Retina (tissue), 1 donor: Measurements from ENCODE around the gene COL26A1.

ENCODE experiments used
- DNase-seq: peaks from one replicate; pipeline ENCODE4 v3.0.0-alpha.2; 2016

The COL26A1 gene

DNA sequence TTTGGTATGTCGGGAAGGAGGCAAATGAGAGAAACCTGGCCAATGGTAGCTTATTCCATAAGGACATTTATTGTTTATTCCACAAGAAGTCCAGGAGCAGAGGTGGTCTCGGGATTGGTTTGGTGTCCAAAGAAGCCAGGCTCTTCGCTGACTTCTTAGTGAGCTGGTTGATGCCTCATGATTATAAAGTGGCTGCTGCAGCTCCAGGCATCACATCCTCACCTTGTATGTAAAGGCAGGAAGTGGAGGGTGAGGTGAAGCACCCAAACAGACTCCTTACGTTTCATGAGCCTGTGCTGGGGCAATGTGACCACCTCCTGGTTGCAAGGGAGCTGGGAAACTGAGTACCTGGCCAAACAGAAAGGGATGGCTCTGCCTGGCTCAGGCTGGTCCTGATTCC is 174.0 kb downstream of the COL26A1 start:
- DNase-seq = no peak

DNA sequence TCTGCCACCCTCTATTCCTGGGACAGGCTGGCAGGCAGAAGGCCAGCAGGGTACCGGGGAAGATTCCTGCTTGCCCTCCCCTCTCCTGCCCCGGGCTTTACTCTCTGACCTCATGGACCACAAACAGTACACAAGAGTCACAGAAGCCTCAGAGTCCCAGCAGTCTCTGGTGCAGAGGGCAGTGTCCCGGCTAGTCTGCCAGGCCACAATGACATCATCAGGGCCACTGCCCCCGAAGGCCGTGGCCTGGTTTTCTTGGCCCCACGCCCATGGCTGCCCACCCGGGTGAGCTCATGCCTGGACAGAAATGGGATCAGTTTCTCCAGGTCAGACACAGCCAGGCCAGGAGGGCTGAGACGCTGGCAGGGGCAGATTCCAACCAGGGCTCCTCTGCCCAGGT is 174.5 kb downstream of the COL26A1 start:
- DNase-seq = no peak

GRCh38 chr7:101537935-101538595 is 175.4 kb downstream of the COL26A1 start:
- DNase-seq = no peak

DNA sequence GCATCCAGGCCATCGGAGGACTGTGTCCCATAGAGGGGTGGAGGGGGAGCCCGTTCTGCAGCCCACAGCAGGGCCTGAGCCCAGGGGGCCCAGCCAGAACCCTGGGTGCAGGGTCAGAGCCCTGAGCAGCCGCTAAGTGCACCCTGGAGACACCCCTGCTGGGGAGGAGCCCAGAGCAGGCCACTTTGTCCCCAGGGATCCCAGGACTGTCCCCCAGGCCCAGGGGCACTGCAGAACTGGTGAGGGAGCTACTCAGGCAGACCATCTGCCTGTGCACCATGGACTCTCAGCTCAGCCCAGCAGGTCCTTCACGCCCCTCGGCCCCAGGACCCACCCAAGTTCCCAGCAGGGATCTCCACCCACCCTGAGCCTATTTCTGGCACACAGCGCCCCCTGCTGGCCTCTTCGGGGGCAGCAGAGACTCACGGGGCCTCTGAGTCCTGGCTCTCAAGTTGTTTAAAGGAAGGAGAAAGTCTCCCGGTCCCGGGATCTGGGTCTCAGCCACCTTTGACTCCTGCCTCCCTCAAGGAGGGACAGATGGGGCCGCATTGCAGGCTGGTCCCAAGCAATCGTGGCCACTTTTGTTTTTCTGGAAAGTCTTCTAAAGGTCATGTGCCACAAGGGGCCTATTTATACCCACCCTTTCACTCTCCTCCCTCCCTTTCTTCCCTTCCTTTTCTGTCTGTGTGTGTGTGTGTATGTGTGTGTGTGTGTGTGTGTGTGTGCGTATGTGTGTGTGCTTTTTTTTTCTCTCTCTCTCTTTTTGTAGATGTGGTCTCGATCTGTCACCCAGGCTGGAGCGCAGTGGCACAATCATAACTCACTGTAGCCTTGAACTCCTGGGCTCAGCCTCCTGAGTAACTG is 176.2 kb downstream of the COL26A1 start:
- peak; percentile 72 for DNase-seq

- DNase-seq = no peak
Observed at GRCh38 chr7:101539784-101540183, 177.1 kb downstream of the COL26A1 start.

GRCh38 chr7:101542527-101543241 is 180.0 kb downstream of the COL26A1 start:
- DNase-seq = peak; percentile 87

DNA sequence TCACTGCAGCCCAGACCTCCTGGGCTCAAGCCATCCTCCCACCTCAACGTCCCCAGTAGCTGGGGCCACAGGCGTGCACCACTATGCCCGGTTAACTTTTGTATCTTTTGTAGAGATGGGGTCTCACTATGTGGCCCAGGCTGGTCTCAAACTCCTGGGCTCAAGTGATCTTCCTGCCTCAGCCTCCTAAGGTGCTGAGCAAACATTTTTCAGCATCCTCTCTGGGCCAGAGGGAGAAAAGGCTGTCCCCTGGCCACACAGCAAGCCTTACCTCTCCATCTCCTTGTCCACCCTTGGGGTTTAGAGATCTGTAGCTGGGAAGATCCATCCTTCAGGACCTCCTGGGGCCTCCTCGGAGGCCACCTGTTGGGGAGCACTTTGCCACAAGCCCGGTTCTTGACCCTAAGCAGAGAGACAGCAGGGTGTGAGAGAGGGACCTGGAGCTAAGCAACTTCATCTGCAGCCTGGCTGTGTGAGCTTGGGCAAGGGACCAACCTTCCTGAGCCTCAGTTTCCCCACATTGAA is 180.6 kb downstream of the COL26A1 start:
- no peak for DNase-seq

DNA sequence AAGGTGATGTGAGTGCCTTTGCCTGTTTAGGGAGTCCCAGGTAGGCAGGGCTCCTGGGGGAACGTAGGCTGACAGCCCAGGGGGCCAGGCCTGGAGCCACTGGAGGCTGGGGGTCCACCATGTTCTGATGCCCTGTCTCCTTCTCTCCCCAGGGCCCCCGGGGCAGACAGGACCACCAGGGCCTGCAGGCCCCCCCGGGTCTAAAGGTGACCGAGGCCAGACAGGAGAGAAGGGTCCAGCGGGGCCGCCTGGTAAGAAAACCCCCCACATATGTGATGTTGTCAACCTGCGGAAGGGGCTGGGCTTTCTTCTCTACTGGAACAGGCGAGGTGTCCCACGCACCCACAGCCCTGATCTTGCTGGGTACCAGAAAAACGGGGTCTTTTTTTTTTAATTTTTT is 181.2 kb downstream of the COL26A1 start:
- no peak for DNase-seq

DNA sequence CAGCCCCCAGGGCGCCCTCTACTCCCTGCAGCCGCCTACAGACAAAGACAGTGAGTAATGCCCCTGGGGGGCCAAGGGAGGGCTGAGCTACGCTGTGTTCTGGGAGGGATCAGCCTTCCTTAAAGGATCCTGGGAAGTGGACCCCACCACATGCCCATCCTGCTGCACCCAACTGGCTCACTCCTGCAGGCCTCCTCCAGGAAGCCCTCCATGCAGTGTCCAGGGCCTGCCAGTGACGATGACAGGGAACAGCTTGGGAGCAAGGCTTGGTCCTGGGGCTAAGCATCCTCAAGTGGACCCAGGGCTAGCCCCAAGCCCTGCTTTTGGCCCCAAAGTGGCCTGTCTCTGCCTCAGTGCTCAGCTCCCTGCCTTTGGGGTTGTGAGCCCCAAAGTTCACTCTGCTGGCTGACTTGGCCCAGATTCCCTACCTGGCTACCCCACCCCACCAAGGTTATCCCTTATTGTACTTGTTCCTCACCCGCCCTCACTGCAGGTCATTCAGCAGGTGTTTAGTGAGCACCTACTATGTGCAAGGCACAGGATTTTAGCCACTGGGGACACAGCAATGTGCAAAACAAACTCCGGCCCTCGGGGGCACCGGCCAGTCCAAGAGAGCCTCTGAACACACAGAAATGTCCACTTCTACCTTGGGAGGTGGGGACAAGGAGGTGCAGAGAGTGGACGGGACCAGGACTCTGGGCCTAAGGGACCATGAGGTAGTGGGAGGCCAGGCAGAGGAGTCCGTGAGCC is 182.9 kb downstream of the COL26A1 start:
- DNase-seq = no peak

GRCh38 chr7:101546308-101546936 is 183.7 kb downstream of the COL26A1 start:
- DNase-seq = no peak

- DNase-seq = no peak
Observed at GRCh38 chr7:101547022-101547915, 184.6 kb downstream of the COL26A1 start.

DNA sequence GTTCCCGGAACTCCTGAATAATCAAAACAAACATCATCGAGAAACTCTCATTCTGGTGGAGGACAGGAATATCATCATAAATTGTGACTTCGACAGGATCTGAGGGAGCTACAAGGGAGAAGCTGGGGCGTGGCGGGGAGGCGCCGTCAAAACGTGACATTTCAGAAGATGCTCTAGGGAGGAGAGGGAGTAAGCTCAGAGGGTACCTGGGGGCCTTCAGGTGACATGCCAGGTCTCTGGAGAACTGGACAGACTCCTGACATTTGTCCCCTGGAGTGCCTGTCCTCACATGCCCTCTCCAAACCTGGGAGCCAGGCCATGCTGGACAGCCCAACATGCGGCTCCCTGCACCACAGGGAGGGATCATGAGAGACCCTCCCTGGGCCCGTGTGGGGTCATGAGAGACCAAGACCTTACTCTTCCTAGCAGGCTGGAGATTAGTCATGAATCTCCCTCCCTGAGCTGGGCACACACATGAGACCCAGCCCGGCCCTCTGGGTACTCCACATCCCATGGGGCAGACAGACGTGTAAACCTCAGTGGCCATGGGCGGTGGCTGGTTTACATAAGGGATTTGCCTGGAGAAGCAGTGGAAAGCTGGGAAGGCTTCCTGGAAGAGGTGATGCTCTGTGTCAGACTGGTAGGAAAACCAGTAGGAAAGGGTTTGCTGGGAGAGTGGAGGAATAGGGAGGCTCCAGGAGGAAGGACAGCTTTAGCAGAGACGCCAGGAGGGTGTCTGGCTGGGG is 185.4 kb downstream of the COL26A1 start:
- DNase-seq = no peak

- DNase-seq = no peak
Observed at GRCh38 chr7:101549734-101550133, 187.1 kb downstream of the COL26A1 start.

- no peak for DNase-seq
Observed at GRCh38 chr7:101550641-101551541, 188.2 kb downstream of the COL26A1 start.

DNA sequence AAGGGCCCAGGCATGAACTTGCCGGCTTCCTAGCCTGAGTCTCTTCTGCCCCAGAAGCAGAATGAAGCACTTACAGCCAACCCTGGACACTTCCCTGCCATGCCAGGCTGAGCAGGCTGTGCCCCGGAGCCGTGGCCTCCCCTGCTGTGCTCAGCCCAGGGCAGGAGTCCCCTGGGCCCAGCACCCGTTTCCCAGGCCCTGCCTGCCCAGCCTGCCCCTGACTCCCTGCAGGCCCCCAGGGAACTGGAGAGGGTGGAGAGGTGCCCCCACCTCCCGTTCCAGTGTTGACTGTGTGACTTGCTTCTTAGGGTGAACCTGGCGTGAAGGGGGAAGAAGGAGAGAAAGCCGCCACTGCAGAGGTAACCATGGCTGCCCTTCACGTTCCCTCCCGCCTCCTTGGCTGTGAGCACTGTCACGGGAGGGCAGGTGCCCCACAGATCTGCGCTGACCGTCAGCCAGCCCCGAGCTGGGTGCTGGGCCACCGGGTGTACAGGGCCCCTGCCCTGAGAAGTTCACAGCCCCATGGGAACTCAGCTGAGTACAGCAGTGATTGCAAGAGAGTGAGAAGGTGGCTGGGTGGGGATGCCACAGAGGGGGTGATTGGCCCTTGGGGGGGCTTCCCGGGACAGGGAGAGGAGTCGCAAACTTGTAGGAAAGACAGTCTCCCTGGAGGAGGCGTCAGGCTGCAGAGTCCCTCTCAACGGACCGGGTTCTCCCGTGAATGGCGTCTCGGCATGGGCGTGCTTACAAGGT is 190.5 kb downstream of the COL26A1 start:
- no peak for DNase-seq

DNA sequence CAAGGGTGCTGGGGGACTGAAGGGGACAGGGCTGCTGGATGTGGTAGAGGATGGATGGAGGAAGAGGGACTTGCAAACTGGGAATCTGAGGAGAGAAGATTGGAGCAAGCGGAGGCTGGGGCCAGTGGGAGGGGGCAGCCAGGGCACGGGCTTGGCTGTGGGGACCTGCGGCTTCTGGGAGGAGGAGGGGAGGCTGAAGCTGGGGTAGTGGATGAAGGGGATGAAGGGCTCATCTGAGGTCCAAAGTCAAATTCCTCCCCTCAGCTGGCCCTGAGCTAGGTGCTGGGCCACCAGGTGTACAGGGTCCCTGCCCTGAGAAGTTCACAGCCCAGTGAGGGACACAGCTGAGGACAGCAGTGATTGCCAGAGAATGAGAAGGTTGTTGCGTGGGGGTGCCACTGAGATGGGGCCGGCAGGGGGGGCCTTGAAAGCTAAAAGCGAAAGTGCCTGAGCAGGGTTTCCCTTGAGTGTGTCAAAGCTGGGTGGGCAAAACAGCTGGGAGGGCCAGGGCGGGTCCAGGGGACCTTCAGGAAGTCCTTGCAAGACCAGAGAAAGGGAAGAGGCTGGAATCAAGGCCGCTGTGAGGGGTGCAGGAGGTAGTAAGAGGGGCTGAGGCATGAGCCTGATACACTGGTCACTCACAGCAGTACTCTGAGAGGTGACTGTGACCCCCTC is 191.2 kb downstream of the COL26A1 start:
- no peak for DNase-seq

DNA sequence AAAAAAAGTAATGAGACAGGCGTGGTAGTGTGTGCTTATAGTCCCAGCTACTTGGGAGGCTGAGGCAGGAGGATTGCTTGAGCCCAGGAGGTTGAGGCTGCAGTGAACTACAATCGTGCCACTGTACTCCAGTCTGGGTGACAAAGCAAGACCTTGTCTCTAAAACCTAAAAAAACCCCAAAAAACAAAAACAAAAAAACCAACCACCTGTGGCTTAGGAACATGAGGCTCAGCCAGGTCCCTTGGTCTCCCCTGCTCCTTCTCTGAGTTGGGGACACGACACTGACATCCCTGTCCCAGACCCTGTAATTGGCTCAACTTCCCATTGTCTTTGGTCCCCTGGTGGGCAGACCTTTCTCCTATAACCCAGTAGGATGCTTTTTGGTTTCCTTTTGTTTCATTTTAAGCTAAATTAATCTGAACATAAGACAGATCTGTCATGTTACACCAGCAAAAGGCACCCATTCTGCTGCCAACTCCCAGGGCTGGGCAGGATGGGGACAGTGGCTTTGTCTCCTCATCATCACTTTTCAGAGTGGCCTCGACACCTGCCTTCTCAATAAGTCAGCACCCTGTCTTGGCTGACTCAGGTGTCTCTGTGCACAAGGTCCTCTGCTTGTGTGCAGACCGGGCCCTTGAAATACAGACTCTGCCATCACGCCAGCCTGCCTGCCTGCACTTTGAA is 192.1 kb downstream of the COL26A1 start:
- DNase-seq = no peak
